GM12873 (cell line): ENCODE results near the gene ADARB2.

Source experiments
- CTCF ChIP-seq: IDR thresholded peaks from 2 replicates; pipeline ENCODE4 v1.5.1; 2012; ENCODE audit warnings: low read depth, mild to moderate bottlenecking, moderate library complexity, low read length, control low read depth; ENCODE audit not compliant: insufficient read depth; ENCODE audit errors: missing control alignments

The ADARB2 gene

GRCh38 chr10:1180071-1180730 is 557.1 kb downstream of the ADARB2 start:
- TF ChIP-seq CTCF: no peak

DNA sequence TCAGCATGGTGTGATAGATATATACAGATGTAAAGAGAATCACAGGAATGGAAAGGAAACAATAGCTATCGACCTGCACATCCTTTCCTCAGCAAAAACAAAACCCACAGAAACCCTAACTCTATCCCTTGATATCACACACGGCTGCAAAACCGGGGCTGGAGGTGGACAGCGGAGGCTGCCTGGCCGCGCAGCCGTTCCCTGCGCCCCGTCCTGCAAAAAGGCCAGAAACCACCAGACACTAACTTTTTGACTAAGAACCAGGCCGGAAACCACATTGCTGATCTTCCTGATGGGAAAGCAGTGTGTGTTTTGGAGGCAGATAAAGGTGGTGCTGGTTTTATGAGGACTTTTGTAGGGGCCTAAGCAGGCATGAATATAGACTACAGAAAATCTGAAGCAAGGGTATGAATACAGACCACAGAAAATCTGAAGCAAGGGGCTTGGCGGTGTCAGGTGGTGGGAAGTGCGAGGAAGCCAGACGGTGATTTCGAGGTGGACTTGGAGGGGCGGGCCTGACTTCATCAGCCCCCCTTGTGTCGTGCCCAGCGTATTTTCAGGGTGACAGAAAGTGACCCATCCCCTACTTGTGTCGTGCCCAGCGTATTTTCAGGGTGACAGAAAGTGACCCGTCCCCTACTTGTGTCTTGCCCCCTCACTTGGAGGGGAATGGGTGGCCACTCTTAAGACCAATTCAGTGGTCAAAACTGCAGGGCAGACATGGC is 557.8 kb downstream of the ADARB2 start:
- no peak for TF ChIP-seq CTCF

GRCh38 chr10:1178506-1178905 is 558.8 kb downstream of the ADARB2 start:
- no peak for TF ChIP-seq CTCF

GRCh38 chr10:1177936-1178335 is 559.4 kb downstream of the ADARB2 start:
- no peak for TF ChIP-seq CTCF

- TF ChIP-seq CTCF: no peak
Measured at GRCh38 chr10:1175956-1176565, 561.3 kb downstream of the ADARB2 start.

GRCh38 chr10:1174022-1174421 is 563.3 kb downstream of the ADARB2 start:
- no peak for TF ChIP-seq CTCF

DNA sequence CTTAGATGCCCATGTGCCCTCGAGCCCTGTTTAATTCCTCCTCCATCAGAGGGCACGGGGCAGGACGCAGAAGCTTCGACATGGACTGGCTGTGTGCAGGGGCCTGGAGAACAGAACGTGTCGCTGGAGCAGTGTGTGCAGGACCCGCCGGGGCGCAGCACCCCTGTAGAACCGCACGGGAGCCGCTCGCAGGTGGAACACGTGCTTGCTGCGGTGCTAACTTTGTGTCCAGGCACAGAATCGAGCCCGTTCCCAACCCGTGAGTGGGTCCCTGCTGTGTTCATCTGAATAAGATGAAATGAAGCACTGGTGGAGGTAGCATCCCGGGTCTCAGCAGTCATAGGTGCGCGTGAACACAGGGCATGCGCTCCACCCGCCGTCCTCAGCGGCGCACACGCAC is 564.2 kb downstream of the ADARB2 start:
- TF ChIP-seq CTCF: no peak
